Tibial artery (tissue), 4 donors: ENCODE results near the gene TRAPPC4.

ENCODE experiments used
- DNase-seq, 2 donors: peaks; one replicate each; pipeline ENCODE4 v3.0.0-alpha.2; 2019
- H3K27ac ChIP-seq, 2 donors: fragments of 200-600 bp; sonication (generic) in 1 of 2; 1 replicate in 1 of 2; 2 replicates in 1 of 2; pipeline ENCODE4 v1.5.1; 2018 to 2019; ENCODE audit warnings: mild to moderate bottlenecking in 1 of 2
- H3K27me3 ChIP-seq, 2 donors: fragments of 200-600 bp; sonication (generic) in 1 of 2; one replicate each; pipeline versions ENCODE4 v1.5.1 to v1.6.0; 2016 to 2019
- H3K36me3 ChIP-seq, 3 donors: fragments of 200-600 bp; sonication (generic) in 2 of 3; one replicate each; pipeline ENCODE4 v1.5.1; 2016 to 2019; ENCODE audit warnings: mild to moderate bottlenecking in 2 of 3
- H3K4me1 ChIP-seq, 4 donors: fragments of 200-600 bp; sonication (generic) in 2 of 4; 1 replicate in 3 of 4; 2 replicates in 1 of 4; pipeline ENCODE4 v1.5.1; 2016 to 2019
- H3K4me3 ChIP-seq, 2 donors: fragments of 200-600 bp; sonication (generic) in 1 of 2; 1 replicate in 1 of 2; 2 replicates in 1 of 2; pipeline ENCODE4 v1.5.1; 2018 to 2019; ENCODE audit warnings: mild to moderate bottlenecking in 2 of 2
- H3K9me3 ChIP-seq, 3 donors: fragments of 200-600 bp; sonication (generic) in 1 of 3; one replicate each; pipeline ENCODE4 v1.5.1; 2016 to 2019
- intact Hi-C: fragments of 100-400 bp; cut with DNase I; formaldehyde crosslinking; loops from one replicate; pipeline ENCODE4 v1.15.0; 2023; ENCODE audit warnings: low total_unique reads
- TF ChIP-seq, protein P1 (sequence below), 2 experiments: fragments of 200-600 bp in 1 of 2; fragments of 450-650 bp in 1 of 2; IDR thresholded peaks; one replicate each; pipeline ENCODE4 v1.5.1; 2017 to 2019; ENCODE audit warnings: antibody characterized with exemption in 2 of 2, mild to moderate bottlenecking in 1 of 2, moderate library complexity in 1 of 2

TRAPPC4 gene

DNA sequence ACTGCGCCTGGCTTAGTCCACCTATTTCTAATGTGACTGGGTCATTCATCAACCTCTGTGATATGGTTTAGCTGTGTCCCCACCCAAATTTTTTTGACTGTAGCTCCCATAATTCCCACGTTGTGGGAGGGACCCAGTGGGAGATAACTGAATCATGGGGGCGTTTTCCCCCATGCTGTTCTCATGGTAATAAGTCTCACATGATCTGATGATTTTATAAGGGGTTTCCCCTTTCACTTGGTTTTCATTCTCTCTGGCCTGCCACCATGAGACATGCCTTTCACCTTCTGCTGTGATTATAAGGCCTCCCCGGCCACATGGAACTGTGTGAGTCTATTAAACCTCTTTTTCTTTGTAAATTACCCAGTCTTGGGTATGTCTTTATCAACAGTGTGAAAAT, 11.9 kb upstream of the TRAPPC4 start:
- Histone ChIP-seq H3K9me3 (no peaks in the 10 kb centered on the region), H3K27ac (no peak overlapping the region), H3K27me3 (no peaks in the 10 kb centered on the region), H3K4me1 (no peaks in the 10 kb centered on the region), H3K36me3 (peaks cover 50 to 99% (median 71%) of the 10 kb centered on the region in 3 donors), H3K4me3 (no peak overlapping the region)
- DNase-seq, result no peak
- intact Hi-C loops, result no loop called here
- TF ChIP-seq, protein P1, sequence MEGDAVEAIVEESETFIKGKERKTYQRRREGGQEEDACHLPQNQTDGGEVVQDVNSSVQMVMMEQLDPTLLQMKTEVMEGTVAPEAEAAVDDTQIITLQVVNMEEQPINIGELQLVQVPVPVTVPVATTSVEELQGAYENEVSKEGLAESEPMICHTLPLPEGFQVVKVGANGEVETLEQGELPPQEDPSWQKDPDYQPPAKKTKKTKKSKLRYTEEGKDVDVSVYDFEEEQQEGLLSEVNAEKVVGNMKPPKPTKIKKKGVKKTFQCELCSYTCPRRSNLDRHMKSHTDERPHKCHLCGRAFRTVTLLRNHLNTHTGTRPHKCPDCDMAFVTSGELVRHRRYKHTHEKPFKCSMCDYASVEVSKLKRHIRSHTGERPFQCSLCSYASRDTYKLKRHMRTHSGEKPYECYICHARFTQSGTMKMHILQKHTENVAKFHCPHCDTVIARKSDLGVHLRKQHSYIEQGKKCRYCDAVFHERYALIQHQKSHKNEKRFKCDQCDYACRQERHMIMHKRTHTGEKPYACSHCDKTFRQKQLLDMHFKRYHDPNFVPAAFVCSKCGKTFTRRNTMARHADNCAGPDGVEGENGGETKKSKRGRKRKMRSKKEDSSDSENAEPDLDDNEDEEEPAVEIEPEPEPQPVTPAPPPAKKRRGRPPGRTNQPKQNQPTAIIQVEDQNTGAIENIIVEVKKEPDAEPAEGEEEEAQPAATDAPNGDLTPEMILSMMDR (IDR thresholded peaks at IDR 0.05), result no peak

DNA sequence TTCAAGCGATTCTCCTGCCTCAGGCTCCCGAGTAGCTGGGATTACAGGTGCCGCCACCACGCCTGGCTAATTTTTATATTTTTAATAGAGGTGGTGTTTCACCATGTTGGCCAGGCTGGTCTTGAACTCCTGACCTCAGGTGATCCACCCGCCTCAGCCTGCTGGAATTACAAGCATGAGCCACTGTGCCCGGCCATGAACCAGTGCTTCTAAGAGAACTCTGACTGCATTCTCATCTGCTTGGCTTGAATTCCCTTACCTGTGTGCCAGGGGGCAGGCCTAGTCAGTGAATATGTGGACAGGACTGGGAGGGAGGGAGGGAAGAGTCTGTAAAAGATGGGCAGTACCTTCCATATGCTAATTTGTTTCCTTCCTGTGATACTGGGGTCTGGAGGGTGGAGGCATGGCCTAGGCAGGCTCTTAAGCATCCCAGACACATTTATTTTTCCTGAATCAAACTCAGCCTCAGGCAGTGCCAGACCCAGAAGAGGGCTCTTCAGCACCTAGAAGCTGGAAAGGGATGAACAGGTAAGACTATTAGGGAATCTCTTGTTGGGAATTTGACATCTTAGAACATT, 7.0 kb upstream of the TRAPPC4 start:
- no peak overlapping the region for H3K27ac ChIP-seq
- peaks cover 0 to 11% (median 9%) of the 10 kb centered on the region in 4 donors for H3K4me1 ChIP-seq
- no peak overlapping the region for H3K4me3 ChIP-seq
- peaks cover 66 to 99% (median 92%) of the 10 kb centered on the region in 3 donors for H3K36me3 ChIP-seq
- TF ChIP-seq, protein P1 (IDR thresholded peaks at IDR 0.05), result no peak
- no peaks in the 10 kb centered on the region for H3K27me3 ChIP-seq
- intact Hi-C loops, result no loop called here
- no peaks in the 10 kb centered on the region for H3K9me3 ChIP-seq
- DNase-seq, result no peak

DNA sequence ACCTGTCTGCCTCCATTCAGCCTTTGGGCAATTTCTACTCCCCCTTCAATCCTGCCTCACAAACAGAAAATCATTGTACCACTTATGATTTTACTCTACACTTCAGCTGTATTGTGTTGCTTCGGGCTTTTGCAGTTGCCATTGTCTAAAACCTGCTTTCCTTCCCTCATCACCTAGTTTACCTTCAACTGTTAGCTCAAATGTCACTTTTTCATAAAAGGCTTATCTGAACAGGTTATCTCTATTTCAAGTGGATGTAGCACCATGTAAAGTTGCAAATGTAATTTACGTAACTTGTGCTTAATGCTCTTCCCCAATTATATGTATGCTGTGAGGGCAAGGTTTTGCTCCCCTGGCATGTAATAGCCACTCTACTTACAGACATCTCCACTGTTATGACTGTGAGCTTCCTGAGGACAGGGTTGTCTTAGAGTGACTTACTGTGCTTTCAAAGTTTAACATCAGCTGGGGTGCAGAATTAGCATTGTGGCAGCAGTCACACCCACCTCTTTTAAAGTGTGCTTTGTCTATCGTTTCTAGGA, 5.9 kb upstream of the TRAPPC4 start:
- peaks cover 60 to 88% (median 86%) of the 10 kb centered on the region in 3 donors for H3K36me3 ChIP-seq
- no peak overlapping the region for H3K27ac ChIP-seq
- H3K4me3 ChIP-seq, result no peak overlapping the region
- H3K27me3 ChIP-seq, result no peaks in the 10 kb centered on the region
- DNase-seq, result no peak
- peaks cover 0 to 22% (median 17%) of the 10 kb centered on the region in 4 donors for H3K4me1 ChIP-seq
- TF ChIP-seq, protein P1 (IDR thresholded peaks at IDR 0.05), result no peak
- no peaks in the 10 kb centered on the region for H3K9me3 ChIP-seq
- intact Hi-C loops, result no loop called here

DNA sequence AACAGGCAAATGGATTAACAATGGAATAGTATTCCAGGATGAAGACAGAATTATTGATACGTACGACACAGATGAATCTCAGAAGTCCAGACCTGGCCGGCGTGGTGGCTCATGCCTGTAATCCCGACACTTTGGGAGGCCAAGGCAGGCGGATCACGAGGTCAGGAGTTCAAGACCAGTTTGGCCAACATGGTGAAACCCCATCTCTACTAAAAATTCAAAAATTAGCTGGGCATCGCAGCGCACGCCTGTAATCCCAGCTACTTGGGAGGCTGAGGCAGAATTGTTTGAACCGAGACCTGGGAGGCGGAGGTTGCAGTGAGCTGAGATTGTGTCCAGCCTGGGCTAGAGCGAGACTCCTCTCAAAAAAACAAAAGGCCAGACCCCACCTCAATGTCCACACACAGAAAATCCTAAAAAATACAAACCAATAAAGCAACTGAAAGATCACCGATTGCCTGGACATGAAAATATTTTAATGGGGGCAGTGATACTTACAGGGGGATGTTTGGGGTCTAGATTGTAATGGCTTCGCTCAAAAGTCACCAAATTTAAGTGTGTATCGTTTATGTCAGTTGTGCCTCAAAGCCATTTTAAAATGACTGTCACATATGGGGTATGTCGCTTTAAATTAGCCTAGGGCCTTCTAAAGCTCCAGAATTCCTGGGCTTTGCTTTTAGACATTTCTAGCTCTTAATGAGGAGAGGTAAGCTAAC, 4.2 kb upstream of the TRAPPC4 start:
- H3K4me1 ChIP-seq, result peaks cover 0 to 23% (median 18%) of the 10 kb centered on the region in 4 donors
- H3K9me3 ChIP-seq, result no peaks in the 10 kb centered on the region
- no peak overlapping the region for H3K4me3 ChIP-seq
- TF ChIP-seq, protein P1 (IDR thresholded peaks at IDR 0.05), result no peak
- H3K36me3 ChIP-seq, result peaks cover 53 to 72% (median 71%) of the 10 kb centered on the region in 3 donors
- intact Hi-C loops, result no loop called here
- H3K27ac ChIP-seq, result no peak overlapping the region
- no peak for DNase-seq
- no peaks in the 10 kb centered on the region for H3K27me3 ChIP-seq

DNA sequence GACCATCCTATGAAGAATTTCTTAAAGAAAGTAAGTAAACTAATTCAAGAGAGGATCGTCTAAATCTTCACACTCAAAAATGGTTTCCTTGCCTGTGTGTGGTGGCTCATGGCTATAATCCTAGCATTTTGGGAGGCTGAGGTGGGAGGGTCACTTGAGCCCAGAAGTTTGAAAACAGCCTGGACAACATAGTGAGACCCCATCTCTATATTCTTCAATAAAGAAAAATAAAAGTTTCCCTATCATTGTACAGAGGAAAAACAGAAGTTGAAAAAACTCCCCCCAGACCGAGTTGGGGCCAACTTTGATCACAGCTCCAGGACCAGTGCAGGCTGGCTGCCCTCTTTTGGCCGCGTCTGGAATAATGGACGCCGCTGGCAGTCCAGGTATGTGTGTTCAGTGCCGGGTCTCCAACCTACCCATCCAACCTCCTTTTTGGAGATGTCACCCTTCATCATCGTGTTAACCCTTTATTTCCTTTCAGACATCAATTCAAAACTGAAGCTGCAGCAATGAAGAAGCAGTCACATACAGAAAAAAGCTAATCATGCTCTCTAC, 3.4 kb upstream of the TRAPPC4 start:
- Histone ChIP-seq H3K4me1 (peaks cover 0 to 31% (median 24%) of the 10 kb centered on the region in 4 donors), H3K36me3 (peaks cover 53 to 65% (median 64%) of the 10 kb centered on the region in 3 donors), H3K27me3 (no peaks in the 10 kb centered on the region), H3K4me3 (no peak overlapping the region), H3K9me3 (no peaks in the 10 kb centered on the region), H3K27ac (no peak overlapping the region)
- DNase-seq, result no peak
- TF ChIP-seq, protein P1 (IDR thresholded peaks at IDR 0.05), result no peak
- intact Hi-C loops, result no loop called here
